ENCODE measurements around the gene PDE4B.
"Not testable (repeated sequence)": the region's sequence is repeated elsewhere in the genome, so short reads cannot be mapped to it uniquely, and the experiment has no call there.

The PDE4B gene

GRCh38 chr1:65866439-65866838 is 73.7 kb downstream of the PDE4B start:
- Histone ChIP-seq H3K4ac (ENCODE audit: low read depth, low read length) (no peak overlapping the region), H2AK5ac (ENCODE audit: low read length) (no peak overlapping the region), H2BK5ac (ENCODE audit: low read length) (no peak overlapping the region), H3K9ac (ENCODE audit: low read length) (no peak overlapping the region), H3K27me3 (ENCODE audit: insufficient read depth, low read length, poor library complexity) (no peaks in the 10 kb centered on the region), H3K4me2 (ENCODE audit: low read length) (no peak overlapping the region), H3K27ac (ENCODE audit: low read depth, low read length) (no peak overlapping the region), H4K8ac (ENCODE audit: low read depth, low read length) (no peak overlapping the region), H3K79me1 (ENCODE audit: low read length) (no peaks in the 10 kb centered on the region), H3K4me3 (ENCODE audit: low read length) (no peak overlapping the region), H3K18ac (ENCODE audit: low read length) (no peak overlapping the region), H3K56ac (ENCODE audit: low read length) (no peak overlapping the region), H2BK15ac (replicated peaks; ENCODE audit: low read depth) (no peak overlapping the region), H2BK120ac (ENCODE audit: low read depth, low read length) (no peak overlapping the region), H3K79me2 (ENCODE audit: control insufficient read depth, insufficient read depth, low read length) (no peaks in the 10 kb centered on the region), H3K36me3 (ENCODE audit: control insufficient read depth, insufficient read depth, low read length) (no peaks in the 10 kb centered on the region), H4K5ac (ENCODE audit: low read length) (no peak overlapping the region), H3K4me1 (ENCODE audit: control insufficient read depth, low read depth, low read length) (no peaks in the 10 kb centered on the region), H3K23ac (ENCODE audit: low read length) (no peak overlapping the region)
- no peak for DNase-seq
- WGBS (ENCODE audit: extremely low coverage, insufficient coverage, low lambda C conversion rate), result no CpG with 5 or more reads among the region's 1 CpG

GRCh38 chr1:65872301-65872700 is 79.6 kb downstream of the PDE4B start:
- no peaks in the 10 kb centered on the region for H3K4me1 ChIP-seq (ENCODE audit: control insufficient read depth, low read depth, low read length)
- no peaks in the 10 kb centered on the region for H3K36me3 ChIP-seq (ENCODE audit: control insufficient read depth, insufficient read depth, low read length)
- no peak overlapping the region for H3K4me3 ChIP-seq (ENCODE audit: low read length)
- H3K79me2 ChIP-seq (ENCODE audit: control insufficient read depth, insufficient read depth, low read length), result no peaks in the 10 kb centered on the region
- no peak overlapping the region for H3K4ac ChIP-seq (ENCODE audit: low read depth, low read length)
- H3K56ac ChIP-seq (ENCODE audit: low read length), result no peak overlapping the region
- WGBS (ENCODE audit: extremely low coverage, insufficient coverage, low lambda C conversion rate), result no CpG with 5 or more reads among the region's 2 CpGs
- H2AK5ac ChIP-seq (ENCODE audit: low read length), result no peak overlapping the region
- no peak overlapping the region for H3K18ac ChIP-seq (ENCODE audit: low read length)
- H3K27me3 ChIP-seq (ENCODE audit: insufficient read depth, low read length, poor library complexity), result no peaks in the 10 kb centered on the region
- H4K5ac ChIP-seq (ENCODE audit: low read length), result no peak overlapping the region
- no peak overlapping the region for H3K23ac ChIP-seq (ENCODE audit: low read length)
- no peaks in the 10 kb centered on the region for H3K79me1 ChIP-seq (ENCODE audit: low read length)
- no peak for DNase-seq
- no peak overlapping the region for H2BK120ac ChIP-seq (ENCODE audit: low read depth, low read length)
- H2BK15ac ChIP-seq (replicated peaks; ENCODE audit: low read depth), result no peak overlapping the region
- H3K9ac ChIP-seq (ENCODE audit: low read length), result no peak overlapping the region
- no peak overlapping the region for H2BK5ac ChIP-seq (ENCODE audit: low read length)
- no peak overlapping the region for H4K8ac ChIP-seq (ENCODE audit: low read depth, low read length)
- H3K4me2 ChIP-seq (ENCODE audit: low read length), result no peak overlapping the region
- H3K27ac ChIP-seq (ENCODE audit: low read depth, low read length), result no peak overlapping the region

- not testable (repeated sequence) for H3K4me1 ChIP-seq (ENCODE audit: control insufficient read depth, low read depth, low read length); H2AK5ac ChIP-seq (ENCODE audit: low read length); H2BK120ac ChIP-seq (ENCODE audit: low read depth, low read length); H3K18ac ChIP-seq (ENCODE audit: low read length); H2BK5ac ChIP-seq (ENCODE audit: low read length); H3K4me2 ChIP-seq (ENCODE audit: low read length); H3K4ac ChIP-seq (ENCODE audit: low read depth, low read length); H2BK15ac ChIP-seq (replicated peaks; ENCODE audit: low read depth); H3K4me3 ChIP-seq (ENCODE audit: low read length); H3K9ac ChIP-seq (ENCODE audit: low read length); H4K5ac ChIP-seq (ENCODE audit: low read length); H3K36me3 ChIP-seq (ENCODE audit: control insufficient read depth, insufficient read depth, low read length); H3K27ac ChIP-seq (ENCODE audit: low read depth, low read length); H3K79me1 ChIP-seq (ENCODE audit: low read length); H3K27me3 ChIP-seq (ENCODE audit: insufficient read depth, low read length, poor library complexity); H3K56ac ChIP-seq (ENCODE audit: low read length); H4K8ac ChIP-seq (ENCODE audit: low read depth, low read length); H3K79me2 ChIP-seq (ENCODE audit: control insufficient read depth, insufficient read depth, low read length); H3K23ac ChIP-seq (ENCODE audit: low read length); DNase-seq
- WGBS (ENCODE audit: extremely low coverage, insufficient coverage, low lambda C conversion rate), result no CpG with 5 or more reads among the region's 3 CpGs
These were observed 85.6 kb downstream of the PDE4B start for GRCh38 chr1:65878342-65878741.

GRCh38 chr1:65880611-65881010 is 87.9 kb downstream of the PDE4B start:
- no peaks in the 10 kb centered on the region for H3K27me3 ChIP-seq (ENCODE audit: insufficient read depth, low read length, poor library complexity)
- H3K36me3 ChIP-seq (ENCODE audit: control insufficient read depth, insufficient read depth, low read length), result no peaks in the 10 kb centered on the region
- no peak overlapping the region for H4K5ac ChIP-seq (ENCODE audit: low read length)
- H4K8ac ChIP-seq (ENCODE audit: low read depth, low read length), result no peak overlapping the region
- H3K9ac ChIP-seq (ENCODE audit: low read length), result no peak overlapping the region
- H3K79me1 ChIP-seq (ENCODE audit: low read length), result no peaks in the 10 kb centered on the region
- no peak overlapping the region for H3K4me2 ChIP-seq (ENCODE audit: low read length)
- no peak overlapping the region for H3K23ac ChIP-seq (ENCODE audit: low read length)
- H2BK120ac ChIP-seq (ENCODE audit: low read depth, low read length), result no peak overlapping the region
- H3K79me2 ChIP-seq (ENCODE audit: control insufficient read depth, insufficient read depth, low read length), result no peaks in the 10 kb centered on the region
- no peak for DNase-seq
- H3K4me3 ChIP-seq (ENCODE audit: low read length), result no peak overlapping the region
- H3K27ac ChIP-seq (ENCODE audit: low read depth, low read length), result no peak overlapping the region
- H3K4me1 ChIP-seq (ENCODE audit: control insufficient read depth, low read depth, low read length), result no peaks in the 10 kb centered on the region
- no peak overlapping the region for H3K18ac ChIP-seq (ENCODE audit: low read length)
- no peak overlapping the region for H3K56ac ChIP-seq (ENCODE audit: low read length)
- H3K4ac ChIP-seq (ENCODE audit: low read depth, low read length), result no peak overlapping the region
- no peak overlapping the region for H2BK5ac ChIP-seq (ENCODE audit: low read length)
- WGBS (ENCODE audit: extremely low coverage, insufficient coverage, low lambda C conversion rate), result no CpG with 5 or more reads among the region's 4 CpGs
- no peak overlapping the region for H2BK15ac ChIP-seq (replicated peaks; ENCODE audit: low read depth)
- no peak overlapping the region for H2AK5ac ChIP-seq (ENCODE audit: low read length)

GRCh38 chr1:65881067-65881594 is 88.4 kb downstream of the PDE4B start:
- Histone ChIP-seq H2AK5ac (ENCODE audit: low read length) (no peak overlapping the region), H3K36me3 (ENCODE audit: control insufficient read depth, insufficient read depth, low read length) (no peaks in the 10 kb centered on the region), H3K4me2 (ENCODE audit: low read length) (no peak overlapping the region), H2BK120ac (ENCODE audit: low read depth, low read length) (no peak overlapping the region), H3K4me1 (ENCODE audit: control insufficient read depth, low read depth, low read length) (no peaks in the 10 kb centered on the region), H3K79me1 (ENCODE audit: low read length) (no peaks in the 10 kb centered on the region), H3K27me3 (ENCODE audit: insufficient read depth, low read length, poor library complexity) (no peaks in the 10 kb centered on the region), H3K23ac (ENCODE audit: low read length) (no peak overlapping the region), H3K4ac (ENCODE audit: low read depth, low read length) (no peak overlapping the region), H2BK5ac (ENCODE audit: low read length) (no peak overlapping the region), H3K9ac (ENCODE audit: low read length) (no peak overlapping the region), H3K79me2 (ENCODE audit: control insufficient read depth, insufficient read depth, low read length) (no peaks in the 10 kb centered on the region), H3K27ac (ENCODE audit: low read depth, low read length) (no peak overlapping the region), H2BK15ac (replicated peaks; ENCODE audit: low read depth) (no peak overlapping the region), H3K4me3 (ENCODE audit: low read length) (no peak overlapping the region), H3K56ac (ENCODE audit: low read length) (no peak overlapping the region), H4K8ac (ENCODE audit: low read depth, low read length) (no peak overlapping the region), H3K18ac (ENCODE audit: low read length) (no peak overlapping the region), H4K5ac (ENCODE audit: low read length) (no peak overlapping the region)
- DNase-seq, result peak; percentile 9
- WGBS (ENCODE audit: extremely low coverage, insufficient coverage, low lambda C conversion rate), result no CpG with 5 or more reads among the region's 2 CpGs

- Histone ChIP-seq H2BK120ac (ENCODE audit: low read depth, low read length) (no peak overlapping the region), H3K79me1 (ENCODE audit: low read length) (no peaks in the 10 kb centered on the region), H2BK15ac (replicated peaks; ENCODE audit: low read depth) (no peak overlapping the region), H3K4ac (ENCODE audit: low read depth, low read length) (no peak overlapping the region), H3K4me3 (ENCODE audit: low read length) (no peak overlapping the region), H3K9ac (ENCODE audit: low read length) (no peak overlapping the region), H2BK5ac (ENCODE audit: low read length) (no peak overlapping the region), H3K56ac (ENCODE audit: low read length) (no peak overlapping the region), H3K27me3 (ENCODE audit: insufficient read depth, low read length, poor library complexity) (no peaks in the 10 kb centered on the region), H3K36me3 (ENCODE audit: control insufficient read depth, insufficient read depth, low read length) (no peaks in the 10 kb centered on the region), H4K5ac (ENCODE audit: low read length) (no peak overlapping the region), H3K18ac (ENCODE audit: low read length) (no peak overlapping the region), H3K4me2 (ENCODE audit: low read length) (no peak overlapping the region), H3K4me1 (ENCODE audit: control insufficient read depth, low read depth, low read length) (no peaks in the 10 kb centered on the region), H3K79me2 (ENCODE audit: control insufficient read depth, insufficient read depth, low read length) (no peaks in the 10 kb centered on the region), H4K8ac (ENCODE audit: low read depth, low read length) (no peak overlapping the region), H3K23ac (ENCODE audit: low read length) (no peak overlapping the region), H3K27ac (ENCODE audit: low read depth, low read length) (no peak overlapping the region), H2AK5ac (ENCODE audit: low read length) (no peak overlapping the region)
- DNase-seq, result no peak
- WGBS (ENCODE audit: extremely low coverage, insufficient coverage, low lambda C conversion rate), result no CpG with 5 or more reads among the region's 1 CpG
These were observed 89.4 kb downstream of the PDE4B start for GRCh38 chr1:65882076-65882475.

All from mesendoderm (in vitro differentiated cells).